ENCODE data around the gene ZNF324. TPM values are rescaled to one million over a fixed set of nuclear protein-coding genes. Genes with fewer than 3 reads are reported as not detected.

ZNF324 gene
- total RNA-seq, 1 experiment from 2014 or later: 11.3 TPM

- TF ChIP-seq ATF3 (IDR thresholded peaks at IDR 0.05) (no peak), CEBPB (IDR thresholded peaks at IDR 0.05; ENCODE audit: low read depth) (no peak), FOSL1 (IDR thresholded peaks at IDR 0.05; ENCODE audit: low read depth) (no peak), EGR1 (IDR thresholded peaks at IDR 0.05; ENCODE audit: low read depth) (no peak), RAD21 (IDR thresholded peaks at IDR 0.05; ENCODE audit: low read depth) (peak; percentile 90), EZH2 (IDR thresholded peaks at IDR 0.05) (no peak), SIN3A (IDR thresholded peaks at IDR 0.05; ENCODE audit: low read depth) (peak; percentile 81)
Observed at GRCh38 chr19:58519355-58520256, 52.7 kb downstream of the ZNF324 start, which contains the start of gene ZBTB45 (continued).

- ChIA-PET CTCF (interaction anchor here (0.6 to 3.3 kb wide), 15 partner anchors 8 to 626 kb away, joined by 3 to 20 read pairs (median 4); partner anchors contain the start of genes CHMP2A, TRIM28, ZNF497 and ZNF544), POLR2A (interaction anchor here (0.7 to 3.8 kb wide), 12 partner anchors 19 to 158 kb away, joined by 3 to 33 read pairs (median 4); partner anchors contain the start of genes CHMP2A, TRIM28, ZNF497 and ZNF584), RAD21 (ENCODE audit: low non-redundant PET in 1 of 2, low total read pairs in 2 of 2, uncharacterized antibody in 2 of 2, unreplicated experiment in 2 of 2) (interaction anchor here (1.0 to 2.2 kb wide), 3 partner anchors 35 to 61 kb away, joined by 6 to 8 read pairs (median 7); partner anchors contain the start of gene CHMP2A (in 1 of the 2))
- Histone ChIP-seq H2AFZ (ENCODE audit: low read depth, low read length, poor library complexity, severe bottlenecking) (no peak overlapping the region), H3K9me3 (ENCODE audit: control insufficient read depth in 1 of 2, insufficient read depth in 1 of 2, low read depth in 1 of 2, low read length in 2 of 2) (no peaks in the 10 kb centered on the region), H3K4me2 (ENCODE audit: low read length) (peak overlapping the region; percentile 91), H3K27ac (ENCODE audit: low read depth, low read length) (peak overlapping the region; percentile 91), H3K36me3 (ENCODE audit: control insufficient read depth in 1 of 2, insufficient read depth in 2 of 2, low read length in 2 of 2) (peaks cover 2 to 17% of the 10 kb centered on the region in 2 experiments; a peak in 2 of 4 replicates), H3K9ac (ENCODE audit: low read length) (peak overlapping the region; percentile 84), H3K9me2 (ENCODE audit: insufficient read depth) (no peaks in the 10 kb centered on the region), H3K4me1 (ENCODE audit: control insufficient read depth in 1 of 2, insufficient read depth in 2 of 2, low read length in 2 of 2) (peaks cover 12 to 31% of the 10 kb centered on the region in 2 experiments), H3K79me2 (ENCODE audit: insufficient read depth, low read length) (peaks cover 37% of the 10 kb centered on the region), H4K20me1 (ENCODE audit: insufficient read depth) (no peaks in the 10 kb centered on the region), H3K4me3 (replicated peaks in 1 of 2; ENCODE audit: low read depth in 1 of 2, low read length in 2 of 2) (peak overlapping the region; percentile 78 to 90), H3K27me3 (ENCODE audit: insufficient read depth, low read length) (no peaks in the 10 kb centered on the region)
- ATAC-seq (no peak), DNase-seq (ENCODE audit: low read depth, low spot score) (no peak)
- intact Hi-C loops (cut with micrococcal nuclease): loop anchor here (2.0 kb wide), 1 partner anchor 53 kb away; the partner anchor contains the start of gene MZF1
- TF ChIP-seq ZFX (IDR thresholded peaks at IDR 0.05) (no peak), CTCF (IDR thresholded peaks at IDR 0.05 in 2 of 3, conservative IDR thresholded peaks at IDR 0.05 in 1 of 3; ENCODE audit: borderline replicate concordance in 1 of 3, insufficient read depth in 1 of 3, low read depth in 2 of 3, low read length in 2 of 3) (0 out of 6 replicates have a peak, but pooled peaks of 1 of the 3 experiments have one; percentile 0)
- BruUV-seq (replicated peaks): TSS peak; percentile 64
Observed at GRCh38 chr19:58520257-58520599, 53.3 kb downstream of the ZNF324 start.

Data from HCT116 (cell line).